ENCODE data around the gene POC1B.

DNA sequence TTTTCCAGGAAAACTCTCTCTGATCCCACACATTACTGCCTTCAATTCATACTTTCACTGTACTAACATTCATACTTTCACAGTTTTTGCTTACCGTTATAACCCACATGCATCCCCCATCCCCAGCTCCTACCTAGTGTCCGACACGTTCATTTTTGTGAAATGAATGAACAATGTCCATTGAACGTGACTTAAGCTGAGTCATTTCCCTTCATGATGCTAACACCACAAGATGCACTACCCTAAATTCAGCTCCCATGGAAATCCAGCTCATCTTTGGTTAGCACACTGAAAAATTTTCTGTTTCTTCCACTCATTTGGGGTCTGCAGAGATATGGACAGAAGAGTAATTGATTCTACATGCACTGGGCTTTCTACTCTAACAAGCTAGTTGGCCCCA lies 85.9 kb downstream of the POC1B start:
- TF ChIP-seq POLR2A (IDR thresholded peaks at IDR 0.05) (no peak), POLR2AphosphoS5 (IDR thresholded peaks at IDR 0.05) (no peak)
- TF ChIP-seq, protein P1, sequence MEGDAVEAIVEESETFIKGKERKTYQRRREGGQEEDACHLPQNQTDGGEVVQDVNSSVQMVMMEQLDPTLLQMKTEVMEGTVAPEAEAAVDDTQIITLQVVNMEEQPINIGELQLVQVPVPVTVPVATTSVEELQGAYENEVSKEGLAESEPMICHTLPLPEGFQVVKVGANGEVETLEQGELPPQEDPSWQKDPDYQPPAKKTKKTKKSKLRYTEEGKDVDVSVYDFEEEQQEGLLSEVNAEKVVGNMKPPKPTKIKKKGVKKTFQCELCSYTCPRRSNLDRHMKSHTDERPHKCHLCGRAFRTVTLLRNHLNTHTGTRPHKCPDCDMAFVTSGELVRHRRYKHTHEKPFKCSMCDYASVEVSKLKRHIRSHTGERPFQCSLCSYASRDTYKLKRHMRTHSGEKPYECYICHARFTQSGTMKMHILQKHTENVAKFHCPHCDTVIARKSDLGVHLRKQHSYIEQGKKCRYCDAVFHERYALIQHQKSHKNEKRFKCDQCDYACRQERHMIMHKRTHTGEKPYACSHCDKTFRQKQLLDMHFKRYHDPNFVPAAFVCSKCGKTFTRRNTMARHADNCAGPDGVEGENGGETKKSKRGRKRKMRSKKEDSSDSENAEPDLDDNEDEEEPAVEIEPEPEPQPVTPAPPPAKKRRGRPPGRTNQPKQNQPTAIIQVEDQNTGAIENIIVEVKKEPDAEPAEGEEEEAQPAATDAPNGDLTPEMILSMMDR (IDR thresholded peaks at IDR 0.05 in 8 of 11, conservative IDR thresholded peaks at IDR 0.05 in 3 of 11), result no peak
